ENCODE measurements around the gene WNT8A.

DNA sequence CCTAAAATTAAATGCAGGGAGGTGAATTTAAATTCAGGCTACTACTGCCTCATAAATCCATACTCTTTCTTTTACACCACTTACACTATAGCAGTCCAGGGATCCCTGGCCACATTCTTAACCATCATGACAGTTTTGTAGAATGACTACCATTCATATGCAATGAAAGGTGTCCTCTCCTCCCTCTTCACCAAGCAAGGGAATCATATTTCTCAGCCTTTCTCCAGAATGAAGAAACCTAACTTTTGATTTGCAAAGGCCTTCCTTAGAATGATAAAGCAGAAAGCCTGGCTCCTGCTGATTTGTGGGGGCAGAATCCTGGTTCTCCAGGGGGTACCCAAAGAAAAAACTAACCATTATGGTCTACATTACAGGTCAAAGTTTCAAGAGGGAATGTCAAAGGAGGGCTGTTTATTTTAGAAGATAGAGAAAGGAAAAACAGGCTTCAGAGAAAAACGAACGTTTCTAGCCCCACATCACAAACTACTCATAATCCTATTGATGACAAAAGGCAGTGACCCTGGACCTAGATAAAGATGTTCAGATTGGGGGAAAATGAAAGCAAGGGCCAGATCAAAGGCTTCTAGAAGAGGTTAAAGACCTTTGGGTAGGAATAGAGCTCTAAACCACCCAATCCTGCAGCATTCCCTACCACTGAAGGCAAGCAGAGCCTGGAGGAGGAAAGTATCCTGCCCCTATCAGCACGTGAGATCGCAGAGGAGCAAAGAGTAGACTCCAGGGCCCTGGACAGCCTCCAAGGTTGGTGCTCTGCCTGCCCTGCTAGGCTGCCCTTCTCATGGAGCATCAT is 11.5 kb downstream of the WNT8A start:
- TF ChIP-seq, protein P1, sequence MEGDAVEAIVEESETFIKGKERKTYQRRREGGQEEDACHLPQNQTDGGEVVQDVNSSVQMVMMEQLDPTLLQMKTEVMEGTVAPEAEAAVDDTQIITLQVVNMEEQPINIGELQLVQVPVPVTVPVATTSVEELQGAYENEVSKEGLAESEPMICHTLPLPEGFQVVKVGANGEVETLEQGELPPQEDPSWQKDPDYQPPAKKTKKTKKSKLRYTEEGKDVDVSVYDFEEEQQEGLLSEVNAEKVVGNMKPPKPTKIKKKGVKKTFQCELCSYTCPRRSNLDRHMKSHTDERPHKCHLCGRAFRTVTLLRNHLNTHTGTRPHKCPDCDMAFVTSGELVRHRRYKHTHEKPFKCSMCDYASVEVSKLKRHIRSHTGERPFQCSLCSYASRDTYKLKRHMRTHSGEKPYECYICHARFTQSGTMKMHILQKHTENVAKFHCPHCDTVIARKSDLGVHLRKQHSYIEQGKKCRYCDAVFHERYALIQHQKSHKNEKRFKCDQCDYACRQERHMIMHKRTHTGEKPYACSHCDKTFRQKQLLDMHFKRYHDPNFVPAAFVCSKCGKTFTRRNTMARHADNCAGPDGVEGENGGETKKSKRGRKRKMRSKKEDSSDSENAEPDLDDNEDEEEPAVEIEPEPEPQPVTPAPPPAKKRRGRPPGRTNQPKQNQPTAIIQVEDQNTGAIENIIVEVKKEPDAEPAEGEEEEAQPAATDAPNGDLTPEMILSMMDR (IDR thresholded peaks at IDR 0.05; ENCODE audit: borderline replicate concordance, extremely low read depth, low read length, poor library complexity, severe bottlenecking), result no peak
- TF ChIP-seq EZH2 (IDR thresholded peaks at IDR 0.05; ENCODE audit: borderline replicate concordance, low read depth, low read length, severe bottlenecking), result no peak
